GM18498 (cell line): ENCODE data around the gene CNTNAP3.
"Not testable (repeated sequence)": the region's sequence is repeated elsewhere in the genome, so short reads cannot be mapped to it uniquely, and the experiment has no call there.

Experiments used
- ATAC-seq: cut with Tn5 transposase; IDR thresholded peaks from one replicate; pipeline ENCODE4 v1.9.1; 2021; ENCODE audit warnings: mild to moderate bottlenecking, moderate library complexity; ENCODE audit not compliant: unreplicated experiment

Gene CNTNAP3

GRCh38 chr9:39073537-39073936 is 214.4 kb downstream of the CNTNAP3 start:
- not testable (repeated sequence) for ATAC-seq

DNA sequence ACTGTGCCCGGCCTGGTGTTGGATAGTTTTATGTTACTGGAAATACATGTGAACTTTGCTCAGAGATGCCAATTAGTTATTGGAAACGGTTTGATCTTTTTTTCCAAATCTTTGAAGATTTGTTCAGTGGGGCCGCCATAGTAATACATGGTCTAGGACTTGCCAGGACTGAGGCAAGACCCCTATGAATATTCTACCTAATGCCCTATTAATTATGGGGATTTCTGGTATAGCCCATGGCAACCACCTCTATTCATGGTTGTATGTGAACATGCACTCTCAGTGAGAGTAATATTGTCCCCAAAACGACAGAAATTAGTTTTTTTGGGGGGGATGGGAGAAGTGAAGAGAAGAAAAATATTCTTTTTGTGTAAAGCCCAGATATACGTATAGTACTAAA is 220.3 kb downstream of the CNTNAP3 start:
- ATAC-seq = not testable (repeated sequence)

DNA sequence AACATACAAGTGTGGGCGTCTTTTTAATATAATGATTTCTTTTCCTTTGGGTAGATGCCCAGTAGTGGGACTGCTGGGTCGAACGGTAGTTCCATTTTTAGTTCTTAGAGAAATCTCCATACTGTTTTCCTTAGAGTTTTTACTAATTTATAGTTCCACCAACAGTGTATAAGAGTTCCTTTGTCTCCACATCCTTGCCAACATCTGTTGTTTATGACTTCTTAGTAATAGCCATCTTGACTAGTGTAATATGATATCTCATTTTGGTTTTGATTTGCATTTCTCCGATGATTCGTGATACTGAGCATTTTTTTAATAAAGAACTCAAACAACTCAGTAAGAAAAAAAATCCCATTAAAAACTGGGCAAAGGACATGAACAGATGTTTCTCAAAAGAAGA is 225.0 kb downstream of the CNTNAP3 start:
- ATAC-seq = not testable (repeated sequence)

- ATAC-seq = not testable (repeated sequence)
Measured at GRCh38 chr9:39054453-39054852, 233.5 kb downstream of the CNTNAP3 start.

DNA sequence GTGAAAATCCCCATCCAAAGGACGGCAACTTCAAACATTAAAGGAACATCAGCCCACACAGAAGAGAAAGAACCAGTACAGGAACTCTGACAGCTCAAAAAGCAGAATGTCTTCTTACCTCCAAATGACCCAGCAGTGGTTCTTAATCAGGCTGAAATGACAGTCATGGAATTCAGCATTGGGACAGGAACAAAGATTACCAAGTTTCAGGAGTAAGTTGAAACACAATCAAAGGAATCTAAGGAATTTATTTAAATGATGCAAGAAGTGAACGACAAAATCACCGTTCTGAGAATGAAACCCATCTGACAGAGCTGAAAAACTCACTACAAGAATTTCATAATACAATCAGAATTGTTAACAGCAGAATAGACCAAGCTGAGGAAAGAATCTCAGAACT is 241.1 kb downstream of the CNTNAP3 start:
- ATAC-seq = not testable (repeated sequence)

GRCh38 chr9:39042352-39042803 is 245.6 kb downstream of the CNTNAP3 start:
- not testable (repeated sequence) for ATAC-seq

- ATAC-seq = not testable (repeated sequence)
Measured at GRCh38 chr9:39041774-39042173, 246.2 kb downstream of the CNTNAP3 start.

DNA sequence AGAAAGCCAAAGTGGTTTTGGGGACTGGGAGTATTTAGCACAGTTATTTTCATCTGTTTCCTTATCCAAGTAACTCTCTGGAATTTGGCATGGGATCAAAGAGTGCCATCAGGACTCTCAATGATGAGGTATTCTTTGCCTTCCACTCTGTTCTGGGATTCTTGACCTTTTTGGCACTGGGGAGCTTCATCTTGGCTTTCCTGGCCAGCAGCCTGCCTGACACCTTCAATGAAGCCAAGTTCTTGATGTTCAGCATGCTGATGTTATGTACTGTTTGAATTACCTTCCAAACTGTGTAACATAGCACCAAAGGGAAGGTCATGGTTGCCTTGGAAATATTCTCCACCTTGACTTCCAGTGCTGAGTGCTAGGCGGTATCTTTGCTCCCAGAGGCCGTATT is 248.8 kb downstream of the CNTNAP3 start:
- ATAC-seq = not testable (repeated sequence)

- ATAC-seq = not testable (repeated sequence)
Measured at GRCh38 chr9:39038221-39038620, 249.7 kb downstream of the CNTNAP3 start.

- ATAC-seq = not testable (repeated sequence)
Measured at GRCh38 chr9:39033849-39034248, 254.1 kb downstream of the CNTNAP3 start.

GRCh38 chr9:39030204-39031019 is 257.6 kb downstream of the CNTNAP3 start:
- ATAC-seq = not testable (repeated sequence)

- ATAC-seq = not testable (repeated sequence)
Measured at GRCh38 chr9:39028855-39029254, 259.1 kb downstream of the CNTNAP3 start.

DNA sequence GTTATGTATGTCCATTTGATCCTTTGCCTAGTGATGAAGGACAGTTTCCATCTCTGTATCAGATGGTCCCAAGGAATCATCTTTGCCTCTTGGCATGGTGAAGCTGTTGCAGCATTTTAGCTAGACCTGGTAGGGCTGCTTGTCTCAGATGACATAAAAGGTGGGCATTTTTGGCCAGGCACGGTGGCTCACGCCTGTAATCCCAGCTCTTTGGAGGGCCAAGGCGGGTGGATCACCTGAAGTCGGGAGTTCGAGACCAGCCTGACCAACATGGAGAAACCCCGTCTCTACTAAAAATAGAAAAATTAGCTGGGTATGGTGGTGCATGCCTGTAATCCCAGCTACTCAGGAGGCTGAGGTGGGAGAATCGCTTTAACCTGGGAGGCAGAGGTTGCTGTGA is 259.8 kb downstream of the CNTNAP3 start:
- not testable (repeated sequence) for ATAC-seq

GRCh38 chr9:39025911-39026588 is 261.9 kb downstream of the CNTNAP3 start:
- ATAC-seq = not testable (repeated sequence)
